ENCODE results near the gene SMYD3.

Gene SMYD3

GRCh38 chr1:245704765-245705164 is 802.3 kb downstream of the SMYD3 start:
- no peak overlapping the region for H3K4me3 ChIP-seq (ENCODE audit: control insufficient read depth in 1 of 7, extremely low read depth in 1 of 7, insufficient read depth in 4 of 7, low read depth in 2 of 7, low read length in 6 of 7)
- no peaks in the 10 kb centered on the region for H3K27me3 ChIP-seq (replicated peaks in 2 of 5; ENCODE audit: control insufficient read depth in 4 of 5, insufficient read depth in 5 of 5, low read length in 4 of 5)
- no peaks in the 10 kb centered on the region for H3K4me1 ChIP-seq (ENCODE audit: control extremely low read depth in 1 of 4, control insufficient read depth in 4 of 4, insufficient read depth in 4 of 4, low read length in 3 of 4)
- H3K9me3 ChIP-seq (ENCODE audit: control extremely low read depth in 1 of 5, control insufficient read depth in 4 of 5, insufficient read depth in 2 of 5, low read depth in 1 of 5, low read length in 4 of 5): no peaks in the 10 kb centered on the region
- POLR2A ChIA-PET: no interaction called here
- no peak for DNase-seq
- H3K36me3 ChIP-seq (ENCODE audit: control insufficient read depth in 4 of 4, insufficient read depth in 4 of 4, low read length in 3 of 4): no peaks in the 10 kb centered on the region
- H3K27ac ChIP-seq (ENCODE audit: insufficient read depth in 1 of 2, low read depth in 1 of 2, low read length in 2 of 2, poor library complexity in 1 of 2, severe bottlenecking in 2 of 2): no peak overlapping the region
- CTCF ChIA-PET: no interaction called here
- 87% methylated on average over 7 of the region's 7 CpGs for WGBS (ENCODE audit: insufficient coverage)

- no peaks in the 10 kb centered on the region for H3K9me3 ChIP-seq (ENCODE audit: control extremely low read depth in 1 of 5, control insufficient read depth in 4 of 5, insufficient read depth in 2 of 5, low read depth in 1 of 5, low read length in 4 of 5)
- ChIA-PET POLR2A (no interaction called here), CTCF (no interaction called here)
- H3K36me3 ChIP-seq (ENCODE audit: control insufficient read depth in 4 of 4, insufficient read depth in 4 of 4, low read length in 3 of 4): no peaks in the 10 kb centered on the region
- no peaks in the 10 kb centered on the region for H3K27me3 ChIP-seq (replicated peaks in 2 of 5; ENCODE audit: control insufficient read depth in 4 of 5, insufficient read depth in 5 of 5, low read length in 4 of 5)
- WGBS (ENCODE audit: insufficient coverage): 97% methylated on average over 6 of the region's 6 CpGs
- DNase-seq: no peak
- no peak overlapping the region for H3K27ac ChIP-seq (ENCODE audit: insufficient read depth in 1 of 2, low read depth in 1 of 2, low read length in 2 of 2, poor library complexity in 1 of 2, severe bottlenecking in 2 of 2)
- H3K4me1 ChIP-seq (ENCODE audit: control extremely low read depth in 1 of 4, control insufficient read depth in 4 of 4, insufficient read depth in 4 of 4, low read length in 3 of 4): no peaks in the 10 kb centered on the region
- H3K4me3 ChIP-seq (ENCODE audit: control insufficient read depth in 1 of 7, extremely low read depth in 1 of 7, insufficient read depth in 4 of 7, low read depth in 2 of 7, low read length in 6 of 7): no peak overlapping the region
Measured at GRCh38 chr1:245704341-245704740, 802.7 kb downstream of the SMYD3 start.

- POLR2A ChIA-PET: no interaction called here
- no peak overlapping the region for H3K4me3 ChIP-seq (ENCODE audit: control insufficient read depth in 1 of 7, extremely low read depth in 1 of 7, insufficient read depth in 4 of 7, low read depth in 2 of 7, low read length in 6 of 7)
- DNase-seq: no peak
- CTCF ChIA-PET: no interaction called here
- H3K36me3 ChIP-seq (ENCODE audit: control insufficient read depth in 4 of 4, insufficient read depth in 4 of 4, low read length in 3 of 4): no peaks in the 10 kb centered on the region
- H3K4me1 ChIP-seq (ENCODE audit: control extremely low read depth in 1 of 4, control insufficient read depth in 4 of 4, insufficient read depth in 4 of 4, low read length in 3 of 4): no peaks in the 10 kb centered on the region
- H3K9me3 ChIP-seq (ENCODE audit: control extremely low read depth in 1 of 5, control insufficient read depth in 4 of 5, insufficient read depth in 2 of 5, low read depth in 1 of 5, low read length in 4 of 5): no peaks in the 10 kb centered on the region
- H3K27me3 ChIP-seq (replicated peaks in 2 of 5; ENCODE audit: control insufficient read depth in 4 of 5, insufficient read depth in 5 of 5, low read length in 4 of 5): no peaks in the 10 kb centered on the region
- 98% methylated on average over 12 of the region's 13 CpGs for WGBS (ENCODE audit: insufficient coverage)
- H3K27ac ChIP-seq (ENCODE audit: insufficient read depth in 1 of 2, low read depth in 1 of 2, low read length in 2 of 2, poor library complexity in 1 of 2, severe bottlenecking in 2 of 2): no peak overlapping the region
Measured at GRCh38 chr1:245702346-245702745, 804.7 kb downstream of the SMYD3 start.

- Histone ChIP-seq H3K9me3 (ENCODE audit: control extremely low read depth in 1 of 5, control insufficient read depth in 4 of 5, insufficient read depth in 2 of 5, low read depth in 1 of 5, low read length in 4 of 5) (no peaks in the 10 kb centered on the region), H3K36me3 (ENCODE audit: control insufficient read depth in 4 of 4, insufficient read depth in 4 of 4, low read length in 3 of 4) (no peaks in the 10 kb centered on the region), H3K4me3 (ENCODE audit: control insufficient read depth in 1 of 7, extremely low read depth in 1 of 7, insufficient read depth in 4 of 7, low read depth in 2 of 7, low read length in 6 of 7) (no peak overlapping the region), H3K4me1 (ENCODE audit: control extremely low read depth in 1 of 4, control insufficient read depth in 4 of 4, insufficient read depth in 4 of 4, low read length in 3 of 4) (no peaks in the 10 kb centered on the region), H3K27ac (ENCODE audit: insufficient read depth in 1 of 2, low read depth in 1 of 2, low read length in 2 of 2, poor library complexity in 1 of 2, severe bottlenecking in 2 of 2) (no peak overlapping the region), H3K27me3 (replicated peaks in 2 of 5; ENCODE audit: control insufficient read depth in 4 of 5, insufficient read depth in 5 of 5, low read length in 4 of 5) (no peaks in the 10 kb centered on the region)
- 95% methylated on average over 6 of the region's 7 CpGs for WGBS (ENCODE audit: insufficient coverage)
- no peak for DNase-seq
- ChIA-PET POLR2A (no interaction called here), CTCF (no interaction called here)
Measured at GRCh38 chr1:245701631-245702030, 805.4 kb downstream of the SMYD3 start.

- Histone ChIP-seq H3K27ac (ENCODE audit: insufficient read depth in 1 of 2, low read depth in 1 of 2, low read length in 2 of 2, poor library complexity in 1 of 2, severe bottlenecking in 2 of 2) (no peak overlapping the region), H3K4me1 (ENCODE audit: control extremely low read depth in 1 of 4, control insufficient read depth in 4 of 4, insufficient read depth in 4 of 4, low read length in 3 of 4) (no peaks in the 10 kb centered on the region), H3K27me3 (replicated peaks in 2 of 5; ENCODE audit: control insufficient read depth in 4 of 5, insufficient read depth in 5 of 5, low read length in 4 of 5) (no peaks in the 10 kb centered on the region), H3K36me3 (ENCODE audit: control insufficient read depth in 4 of 4, insufficient read depth in 4 of 4, low read length in 3 of 4) (no peaks in the 10 kb centered on the region), H3K4me3 (ENCODE audit: control insufficient read depth in 1 of 7, extremely low read depth in 1 of 7, insufficient read depth in 4 of 7, low read depth in 2 of 7, low read length in 6 of 7) (no peak overlapping the region), H3K9me3 (ENCODE audit: control extremely low read depth in 1 of 5, control insufficient read depth in 4 of 5, insufficient read depth in 2 of 5, low read depth in 1 of 5, low read length in 4 of 5) (no peaks in the 10 kb centered on the region)
- no peak for DNase-seq
- WGBS (ENCODE audit: insufficient coverage): 97% methylated on average over 13 of the region's 13 CpGs
- ChIA-PET POLR2A (no interaction called here), CTCF (interaction anchor here (0.8 kb wide), 1 partner anchor 20 kb away, joined by 3 read pairs; no protein-coding TSS in a partner anchor)
Measured at GRCh38 chr1:245700631-245701030, 806.4 kb downstream of the SMYD3 start.

All from common myeloid progenitor, CD34-positive (primary cell).